ENCODE data around the gene ZFYVE9.
A peak's percentile ranks its signal among the peaks of the same experiment; 100 is the strongest.
"Not testable (repeated sequence)": the region's sequence is repeated elsewhere in the genome, so short reads cannot be mapped to it uniquely, and the experiment has no call there.

Gene ZFYVE9

GRCh38 chr1:52345252-52345651, 203.4 kb downstream of the ZFYVE9 start:
- DNase-seq, result no peak

- DNase-seq, result no peak
These were observed 204.8 kb downstream of the ZFYVE9 start for GRCh38 chr1:52346653-52347052.

GRCh38 chr1:52348704-52349300, 206.9 kb downstream of the ZFYVE9 start:
- DNase-seq, result no peak

GRCh38 chr1:52352690-52353089, 210.8 kb downstream of the ZFYVE9 start:
- DNase-seq, result no peak

- DNase-seq, result no peak
These were observed 213.5 kb downstream of the ZFYVE9 start for GRCh38 chr1:52355436-52355835.

- no peak for DNase-seq
These were observed 214.1 kb downstream of the ZFYVE9 start for GRCh38 chr1:52355847-52356505.

GRCh38 chr1:52356818-52357355, 215.0 kb downstream of the ZFYVE9 start:
- DNase-seq, result no peak

- DNase-seq, result no peak
These were observed 215.5 kb downstream of the ZFYVE9 start for GRCh38 chr1:52357397-52357796.

GRCh38 chr1:52358851-52359497, 217.1 kb downstream of the ZFYVE9 start:
- DNase-seq, result no peak

- DNase-seq, result no peak
These were observed 218.0 kb downstream of the ZFYVE9 start for GRCh38 chr1:52359676-52360594.

GRCh38 chr1:52360595-52360968, 218.7 kb downstream of the ZFYVE9 start:
- no peak for DNase-seq

GRCh38 chr1:52364235-52364839, 222.4 kb downstream of the ZFYVE9 start:
- DNase-seq, result no peak

GRCh38 chr1:52365071-52365745, 223.3 kb downstream of the ZFYVE9 start:
- peak; percentile 22 for DNase-seq

GRCh38 chr1:52365746-52366516, 224.0 kb downstream of the ZFYVE9 start, which contains the start of gene CC2D1B:
TSS of gene CC2D1B (minus strand) at chr1:52366205. CDS start at chr1:52364620, 1,585 bp downstream.
- peak; percentile 95 for DNase-seq

GRCh38 chr1:52366517-52366827, 224.6 kb downstream of the ZFYVE9 start:
- no peak for DNase-seq

GRCh38 chr1:52367272-52367671, 225.4 kb downstream of the ZFYVE9 start:
- DNase-seq, result no peak

GRCh38 chr1:52368383-52369172, 226.7 kb downstream of the ZFYVE9 start:
- DNase-seq, result peak; percentile 60

- DNase-seq, result not testable (repeated sequence)
These were observed 228.0 kb downstream of the ZFYVE9 start for GRCh38 chr1:52369851-52370250.

GRCh38 chr1:52385376-52385775, 243.5 kb downstream of the ZFYVE9 start:
- DNase-seq, result no peak

- DNase-seq, result no peak
These were observed 244.6 kb downstream of the ZFYVE9 start for GRCh38 chr1:52386458-52386857.

Measured in NCI-H1092 treated with DMSO at 0.1 percent for 48 hours (cell line).